ENCODE data around the gene KLHL2. TPM values are rescaled to one million over a fixed set of nuclear protein-coding genes. Genes with fewer than 3 reads are reported as not detected.

The KLHL2 gene
- total RNA-seq, 2 experiments from 2014 or later: 27.9 to 33.8 TPM

DNA sequence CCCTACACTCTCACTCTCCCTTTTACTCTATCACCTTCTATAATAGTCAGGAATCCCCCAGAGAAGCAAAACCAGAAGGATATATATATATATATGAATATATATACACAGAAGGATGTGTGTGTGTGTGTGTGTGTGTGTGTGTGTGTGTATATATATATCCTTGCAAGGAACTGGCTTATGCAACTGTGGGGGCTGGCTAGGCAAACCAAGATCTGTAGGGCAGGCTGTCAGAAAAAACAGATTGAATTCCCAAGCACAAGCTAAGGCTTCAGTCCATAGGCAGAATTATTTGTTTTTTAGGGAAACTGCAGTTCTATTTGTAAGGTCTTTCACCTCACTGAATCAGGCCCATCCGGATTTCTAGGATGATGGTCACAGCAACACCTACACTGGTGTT, 13.0 kb upstream of the KLHL2 start:
- DNase-seq (ENCODE audit: low spot score): no peak
- Histone ChIP-seq H3K36me3 (ENCODE audit: insufficient read depth, low read length) (no peaks in the 10 kb centered on the region), H3K9me3 (ENCODE audit: low read length) (no peaks in the 10 kb centered on the region), H3K4me2 (ENCODE audit: low read length) (no peak overlapping the region), H4K20me1 (ENCODE audit: insufficient read depth, low read length) (no peaks in the 10 kb centered on the region), H3K27ac (ENCODE audit: low read depth, low read length, poor library complexity, severe bottlenecking) (no peak overlapping the region), H3K4me3 (ENCODE audit: low read depth, low read length, poor library complexity, severe bottlenecking) (no peak overlapping the region), H3K9me2 (ENCODE audit: insufficient read depth, low read length) (no peaks in the 10 kb centered on the region), H2AFZ (ENCODE audit: low read length) (no peak overlapping the region), H3K4me1 (ENCODE audit: insufficient read depth, low read length, poor library complexity, severe bottlenecking) (no peaks in the 10 kb centered on the region), H3K79me2 (ENCODE audit: insufficient read depth, low read depth, low read length) (no peaks in the 10 kb centered on the region)
- no peak for TF ChIP-seq EZH2phosphoT487 (IDR thresholded peaks at IDR 0.05; ENCODE audit: borderline replicate concordance, low read depth, low read length)
- TF ChIP-seq, protein P1, sequence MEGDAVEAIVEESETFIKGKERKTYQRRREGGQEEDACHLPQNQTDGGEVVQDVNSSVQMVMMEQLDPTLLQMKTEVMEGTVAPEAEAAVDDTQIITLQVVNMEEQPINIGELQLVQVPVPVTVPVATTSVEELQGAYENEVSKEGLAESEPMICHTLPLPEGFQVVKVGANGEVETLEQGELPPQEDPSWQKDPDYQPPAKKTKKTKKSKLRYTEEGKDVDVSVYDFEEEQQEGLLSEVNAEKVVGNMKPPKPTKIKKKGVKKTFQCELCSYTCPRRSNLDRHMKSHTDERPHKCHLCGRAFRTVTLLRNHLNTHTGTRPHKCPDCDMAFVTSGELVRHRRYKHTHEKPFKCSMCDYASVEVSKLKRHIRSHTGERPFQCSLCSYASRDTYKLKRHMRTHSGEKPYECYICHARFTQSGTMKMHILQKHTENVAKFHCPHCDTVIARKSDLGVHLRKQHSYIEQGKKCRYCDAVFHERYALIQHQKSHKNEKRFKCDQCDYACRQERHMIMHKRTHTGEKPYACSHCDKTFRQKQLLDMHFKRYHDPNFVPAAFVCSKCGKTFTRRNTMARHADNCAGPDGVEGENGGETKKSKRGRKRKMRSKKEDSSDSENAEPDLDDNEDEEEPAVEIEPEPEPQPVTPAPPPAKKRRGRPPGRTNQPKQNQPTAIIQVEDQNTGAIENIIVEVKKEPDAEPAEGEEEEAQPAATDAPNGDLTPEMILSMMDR (conservative IDR thresholded peaks at IDR 0.05; ENCODE audit: low read length): no peak
- no TSS peak for BruUV-seq (replicated peaks)
- intact Hi-C loops (cut with micrococcal nuclease; ENCODE audit: unreplicated experiment): no loop called here
- CTCF ChIA-PET (ENCODE audit: unreplicated experiment): no interaction called here
- POLR2A ChIA-PET: interaction anchor here (2.3 kb wide), 1 partner anchor 8 kb away, joined by 6 read pairs; no protein-coding TSS in a partner anchor

DNA sequence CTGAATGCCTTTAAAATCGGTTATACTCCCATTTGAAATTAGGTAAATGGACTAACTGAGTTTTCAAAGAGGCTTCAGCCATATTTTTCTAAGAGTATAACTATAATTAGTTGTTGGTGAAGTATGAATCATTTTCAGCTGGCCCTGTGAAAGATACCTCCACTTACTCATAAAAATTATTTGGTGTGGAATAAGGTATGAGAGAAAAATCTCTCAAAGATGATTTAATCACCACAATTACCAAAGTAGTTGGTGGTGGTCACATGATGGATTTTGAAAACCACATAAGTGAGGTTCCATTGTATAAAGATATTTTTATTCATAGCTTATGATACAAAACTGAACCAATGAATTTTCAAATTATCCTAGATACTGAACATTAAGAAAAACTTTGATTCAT, 9.0 kb upstream of the KLHL2 start:
- TF ChIP-seq EZH2phosphoT487 (IDR thresholded peaks at IDR 0.05; ENCODE audit: borderline replicate concordance, low read depth, low read length): no peak
- TF ChIP-seq, protein P1 (conservative IDR thresholded peaks at IDR 0.05; ENCODE audit: low read length): no peak

GRCh38 chr4:165199286-165199685, 8.1 kb upstream of the KLHL2 start:
- Histone ChIP-seq H3K27ac (ENCODE audit: low read depth, low read length, poor library complexity, severe bottlenecking) (no peak overlapping the region), H3K4me1 (ENCODE audit: insufficient read depth, low read length, poor library complexity, severe bottlenecking) (no peaks in the 10 kb centered on the region), H4K20me1 (ENCODE audit: insufficient read depth, low read length) (no peaks in the 10 kb centered on the region), H3K9me2 (ENCODE audit: insufficient read depth, low read length) (no peaks in the 10 kb centered on the region), H3K4me3 (ENCODE audit: low read depth, low read length, poor library complexity, severe bottlenecking) (no peak overlapping the region), H3K79me2 (ENCODE audit: insufficient read depth, low read depth, low read length) (no peaks in the 10 kb centered on the region), H3K4me2 (ENCODE audit: low read length) (no peak overlapping the region), H3K36me3 (ENCODE audit: insufficient read depth, low read length) (no peaks in the 10 kb centered on the region), H3K9me3 (ENCODE audit: low read length) (no peaks in the 10 kb centered on the region), H2AFZ (ENCODE audit: low read length) (no peak overlapping the region)
- DNase-seq (ENCODE audit: low spot score): no peak
- no TSS peak for BruUV-seq (replicated peaks)
- ChIA-PET CTCF (ENCODE audit: unreplicated experiment) (no interaction called here), POLR2A (interaction anchor here (1.1 to 3.2 kb wide), 3 partner anchors 9 to 15 kb away, joined by 3 to 10 read pairs (median 5); no protein-coding TSS in a partner anchor)
- TF ChIP-seq EZH2phosphoT487 (IDR thresholded peaks at IDR 0.05; ENCODE audit: borderline replicate concordance, low read depth, low read length): no peak
- TF ChIP-seq, protein P1 (conservative IDR thresholded peaks at IDR 0.05; ENCODE audit: low read length): no peak
- intact Hi-C loops (cut with micrococcal nuclease; ENCODE audit: unreplicated experiment): no loop called here

More for the DNA sequence above, 9.0 kb upstream of the KLHL2 start:
- no peak overlapping the region for H3K4me3 ChIP-seq (ENCODE audit: low read depth, low read length, poor library complexity, severe bottlenecking)
- DNase-seq (ENCODE audit: low spot score): no peak
- H3K4me1 ChIP-seq (ENCODE audit: insufficient read depth, low read length, poor library complexity, severe bottlenecking): no peaks in the 10 kb centered on the region
- no peak overlapping the region for H2AFZ ChIP-seq (ENCODE audit: low read length)
- intact Hi-C loops (cut with micrococcal nuclease; ENCODE audit: unreplicated experiment): no loop called here
- no peaks in the 10 kb centered on the region for H3K9me2 ChIP-seq (ENCODE audit: insufficient read depth, low read length)
- ChIA-PET POLR2A (interaction anchor here (0.5 to 3.2 kb wide), 7 partner anchors 11 to 937 kb away, joined by 3 to 10 read pairs (median 4); no protein-coding TSS in a partner anchor), CTCF (ENCODE audit: unreplicated experiment) (no interaction called here)
- H3K9me3 ChIP-seq (ENCODE audit: low read length): no peaks in the 10 kb centered on the region
- no peaks in the 10 kb centered on the region for H4K20me1 ChIP-seq (ENCODE audit: insufficient read depth, low read length)
- H3K27ac ChIP-seq (ENCODE audit: low read depth, low read length, poor library complexity, severe bottlenecking): no peak overlapping the region
- BruUV-seq (replicated peaks): no TSS peak
- no peaks in the 10 kb centered on the region for H3K79me2 ChIP-seq (ENCODE audit: insufficient read depth, low read depth, low read length)
- H3K36me3 ChIP-seq (ENCODE audit: insufficient read depth, low read length): no peaks in the 10 kb centered on the region
- H3K4me2 ChIP-seq (ENCODE audit: low read length): no peak overlapping the region

Measured in OCI-LY7 (cell line).